K562 (cell line): Measurements from ENCODE around the gene EHBP1L1. TPM values are rescaled to one million over a fixed set of nuclear protein-coding genes. Genes with fewer than 3 reads are reported as not detected.

ENCODE experiments used
- ATAC-seq: fragments of 200-7000 bp; cut with Tn5 transposase; 3 replicates; pipeline ENCODE4 v1.9.1; 2020; ENCODE audit warnings: moderate library complexity
- BruUV-seq: library from RNA; stranded (reverse); fragments of 400-500 nt; replicated peaks from 2 replicates; lab custom pipeline; 2021; lab: Mats Ljungman, UMichigan
- CTCF ChIA-PET: fragments of 300-600 bp; formaldehyde crosslinking; extraction: SDS; loops from one replicate; lab custom pipeline; 2021; ENCODE audit warnings: low intra/inter-chr PET ratio; lab: Yijun Ruan, JAX
- POLR2A ChIA-PET: fragments of 300-600, 350-650 bp; sonication (Branson Sonifier 250); formaldehyde crosslinking; extraction: SDS; loops from one replicate; lab custom pipeline; 2021; ENCODE audit warnings: antibody characterized with exemption, inconsistent platforms; lab: Yijun Ruan, JAX
- DNase-seq, 4 experiments: peaks; one replicate each; pipeline versions ENCODE4 v3.0.0 to v3.0.0-alpha.2; 2011 to 2018; ENCODE audit warnings: low spot score in 3 of 4, mixed read lengths in 3 of 4; ENCODE audit errors: extremely low read depth in 1 of 4
- FAIRE-seq: peaks from 2 replicates; lab custom pipeline; 2011; peaks lifted over from hg19 to GRCh38; lab: Jason Lieb, UNC
- H2AFZ ChIP-seq: 2 replicates; pipeline ENCODE4 v1.6.0; 2011; ENCODE audit warnings: low read depth, low read length, control low read depth, inconsistent platforms
- H3K27ac ChIP-seq: fragments of 200-600 bp; 3 replicates; pipeline ENCODE4 v1.8.0; 2011; ENCODE audit warnings: low read depth, mild to moderate bottlenecking, control low read depth, inconsistent platforms, low read length, moderate library complexity, mixed read lengths; ENCODE audit errors: extremely low read depth
- H3K27me3 ChIP-seq, 2 experiments: fragments of 300-600 bp in 1 of 2; 2 replicates in 1 of 2; 3 replicates in 1 of 2; pipeline versions ENCODE4 v1.6.0 to v1.8.0; 2011; ENCODE audit warnings: inconsistent platforms in 2 of 2, low read length in 2 of 2, mild to moderate bottlenecking in 1 of 2, mixed read lengths in 1 of 2, moderate library complexity in 1 of 2; ENCODE audit not compliant: control insufficient read depth in 2 of 2, insufficient read depth in 2 of 2
- H3K36me3 ChIP-seq: fragments of 300-600 bp; 3 replicates; pipeline ENCODE4 v1.8.0; 2011; ENCODE audit warnings: mild to moderate bottlenecking, low read length, inconsistent platforms; ENCODE audit not compliant: control insufficient read depth, insufficient read depth
- H3K4me1 ChIP-seq, 2 experiments: fragments of 200-600 bp in 1 of 2; replicated peaks in 1 of 2; 2 replicates in 1 of 2; 3 replicates in 1 of 2; pipeline versions ENCODE4 v1.5.1 to v1.8.0; 2011; ENCODE audit warnings: inconsistent platforms in 2 of 2, low read length in 2 of 2, mild to moderate bottlenecking in 1 of 2, mixed read lengths in 1 of 2, moderate library complexity in 1 of 2; ENCODE audit not compliant: control insufficient read depth in 2 of 2, insufficient read depth in 2 of 2
- H3K4me2 ChIP-seq: 2 replicates; pipeline ENCODE4 v1.6.1; 2011; ENCODE audit warnings: low read length, control low read depth, inconsistent platforms, mixed read lengths; ENCODE audit not compliant: insufficient read depth
- H3K4me3 ChIP-seq: fragments of 200-600 bp; sonication (generic), shearing (Covaris generic); 2 replicates; pipeline ENCODE4 v1.5.1; 2016; ENCODE audit warnings: control low read depth, inconsistent platforms
- H3K79me2 ChIP-seq: fragments of 200-600 bp; 3 replicates; pipeline ENCODE4 v1.8.0; 2011; ENCODE audit warnings: low read length, inconsistent platforms; ENCODE audit not compliant: control insufficient read depth, insufficient read depth
- H3K9ac ChIP-seq, 2 experiments: 2 replicates each; pipeline versions ENCODE4 v1.6.0 to v1.6.1; 2011; ENCODE audit warnings: low read depth in 2 of 2, low read length in 2 of 2, control low read depth in 1 of 2, inconsistent platforms in 1 of 2, mild to moderate bottlenecking in 1 of 2, mixed read lengths in 1 of 2; ENCODE audit not compliant: insufficient read depth in 1 of 2
- H3K9me1 ChIP-seq: one replicate; pipeline ENCODE4 v1.6.0; 2011; ENCODE audit warnings: inconsistent platforms, mild to moderate bottlenecking, low read length, moderate library complexity; ENCODE audit not compliant: control insufficient read depth, insufficient read depth
- H3K9me3 ChIP-seq: replicated peaks from 2 replicates; pipeline ENCODE4 v1.5.1; 2011; ENCODE audit warnings: low read depth, low read length, inconsistent platforms; ENCODE audit not compliant: control insufficient read depth, insufficient read depth
- H4K20me1 ChIP-seq: replicated peaks from 2 replicates; pipeline ENCODE4 v1.6.1; 2011; ENCODE audit warnings: low read length, inconsistent platforms, mixed read lengths; ENCODE audit not compliant: control insufficient read depth, insufficient read depth
- ATF6 ChIP-seq: sonication (generic); formaldehyde crosslinking; IDR thresholded peaks from 2 replicates; pipeline ENCODE4 v1.4.0; 2020; ENCODE audit warnings: mild to moderate bottlenecking, missing genetic modification reagents
- CBX3 ChIP-seq, 2 experiments: IDR thresholded peaks; 1 replicate in 1 of 2; 2 replicates in 1 of 2; pipeline ENCODE4 v1.6.1; 2012; ENCODE audit warnings: inconsistent platforms in 2 of 2, low read length in 2 of 2, borderline replicate concordance in 1 of 2, control low read depth in 1 of 2
- CREB3 ChIP-seq: fragments of 450-650 bp; conservative IDR thresholded peaks from 2 replicates; pipeline ENCODE4 v1.6.1; 2016; ENCODE audit warnings: missing genetic modification characterization, low read depth, mild to moderate bottlenecking, missing compliant biosample characterization, moderate library complexity
- PHF8 ChIP-seq: fragments of 200-600 bp; sonication (generic); IDR thresholded peaks from 2 replicates; pipeline ENCODE4 v1.6.1; 2012; ENCODE audit warnings: mixed run types, mild to moderate bottlenecking, inconsistent platforms, low read length, moderate library complexity, borderline replicate concordance
- ZBTB40 ChIP-seq, 2 experiments: fragments of 450-650 bp in 1 of 2; sonication (generic) in 1 of 2; formaldehyde crosslinking in 1 of 2; IDR thresholded peaks; 2 replicates each; pipeline versions ENCODE4 v1.7.1 to v1.9.0; 2016 to 2022; ENCODE audit warnings: inconsistent platforms in 1 of 2, mild to moderate bottlenecking in 1 of 2, missing genetic modification reagents in 1 of 2
- ZNF212 ChIP-seq: fragments of 450-650 bp; formaldehyde crosslinking; IDR thresholded peaks from 2 replicates; pipeline ENCODE4 v1.4.0; 2020; ENCODE audit warnings: mild to moderate bottlenecking
- WGBS: fragments of 100-300 bp; shearing (Covaris generic); methylation state at CpG from one replicate; pipeline ENCODE4 v1.1.6; 2016; ENCODE audit warnings: low coverage, mixed read lengths; ENCODE audit not compliant: insufficient coverage; ENCODE audit errors: missing lambda C conversion rate; 5-methylcytosine and 5-hydroxymethylcytosine counted together
- in situ Hi-C: fragments of 300-500 bp; cut with MboI; formaldehyde crosslinking; loops from 4 replicates; pipeline ENCODE4 v1.15.0; 2018; ENCODE audit warnings: inconsistent platforms, mixed read lengths
- intact Hi-C: fragments of 100-400 bp; cut with micrococcal nuclease; formaldehyde crosslinking; loops from 2 replicates; pipeline ENCODE4 v1.14.2; 2022
- polyA plus RNA-seq, 8 experiments: library from polyadenylated mRNA; depleted of rRNA in 4 of 8; stranded (reverse) in 5 of 8; unstranded in 3 of 8; fragments of >200 nt; fragmentation: Nextera tagmentation in 2 of 8; fragmentation: Illumina TruSeq in 1 of 8; extraction: Ambion mirVana in 2 of 8; extraction: Trizol in 1 of 8; gene quantifications; 2 replicates each; pipeline versions ENCODE4 v1.2.1 to v1.2.3, GENCODE V29; 2011 to 2014; ENCODE audit warnings: inconsistent platforms in 1 of 8, missing spikeins in 1 of 8
- total RNA-seq, 7 experiments: library from RNA; depleted of rRNA in 6 of 7; stranded (reverse); fragments of >200 nt in 6 of 7; fragmentation: Illumina TruSeq in 2 of 7; extraction: Trizol in 2 of 7; gene quantifications; 2 replicates each; pipeline versions ENCODE4 v1.2.1 to v1.2.3, GENCODE V29; 2011 to 2021; ENCODE audit warnings: low replicate concordance in 1 of 7

EHBP1L1 gene
- total and polyA plus RNA-seq, 9 of the 15 experiments (the other 6 are each of a cell fraction or from before 2014, with no cell fraction given), result 0.03 to 87.1 (median 26.3) TPM

- FAIRE-seq, result peak; percentile 19
- H3K4me1 ChIP-seq, result peaks cover 32 to 54% of the 10 kb centered on the region in 2 experiments
- peak overlapping the region; percentile 99 for H3K4me2 ChIP-seq
- DNase-seq, result peak in 1 of 4 experiments; percentile 8
- no peaks in the 10 kb centered on the region for H3K9me3 ChIP-seq
- 6% methylated on average over 28 of the region's 28 CpGs for WGBS
- ChIA-PET POLR2A (interaction anchor here (0.8 to 4.7 kb wide), 8 partner anchors 9 to 146 kb away, joined by 3 to 35 read pairs (median 16); partner anchors contain the start of genes MALAT1 and NEAT1), CTCF (interaction anchor here (6.5 kb wide), 1 partner anchor 29 kb away, joined by 63 read pairs; no protein-coding TSS in a partner anchor)
- ATAC-seq, result peak; percentile 20
- no peaks in the 10 kb centered on the region for H3K9me1 ChIP-seq
- in situ Hi-C loops, result no loop called here
- intact Hi-C loops, result no loop called here
- H3K27me3 ChIP-seq, result no peaks in the 10 kb centered on the region
- H3K9ac ChIP-seq, result peak overlapping the region; percentile 82 to 98
- peak overlapping the region; percentile 97 for H2AFZ ChIP-seq
- H3K27ac ChIP-seq, result peak overlapping the region; percentile 68
- peaks cover 54% of the 10 kb centered on the region for H3K79me2 ChIP-seq
- H3K36me3 ChIP-seq, result peaks cover 19% of the 10 kb centered on the region; the same call in 2 of the 3 replicates
- BruUV-seq, result TSS peak; percentile 64
- H3K4me3 ChIP-seq, result peak overlapping the region; percentile 65
- H4K20me1 ChIP-seq, result peaks cover 6% of the 10 kb centered on the region
- TF ChIP-seq PHF8 (peak; percentile 70; the same call in 1 of the 2 replicates), ZNF212 (CRISPR knock-in tag) (0 out of 2 replicates have a peak, but pooled peaks have one; percentile 7), CBX3 (IDR thresholded peaks at IDR 0.05; ENCODE audit: borderline replicate concordance in 1 of 2, low read length in 2 of 2) (peak in 1 of 2 experiments; percentile 12; a peak in 1 of 3 replicates), ATF6 (peak; percentile 10; the same call in 1 of the 2 replicates), ZBTB40 (IDR thresholded peaks at IDR 0.05) (0 out of 2 replicates have a peak, but pooled peaks have one; percentile 38), ZBTB40 (CRISPR knock-in tag; IDR thresholded peaks at IDR 0.05) (no peak), CREB3 (tag) (no peak)
Observed at GRCh38 chr11:65569164-65569972, 6.5 kb upstream of the EHBP1L1 start.
